Measurements from ENCODE around the gene C16orf82.
"Not testable (repeated sequence)": the region's sequence is repeated elsewhere in the genome, so short reads cannot be mapped to it uniquely, and the experiment has no call there.

The C16orf82 gene

GRCh38 chr16:27049117-27049516 lies 17.6 kb upstream of the C16orf82 start:
- Histone ChIP-seq H3K36me3 (ENCODE audit: control insufficient read depth, low read depth, low read length) (no peaks in the 10 kb centered on the region), H3K4me1 (ENCODE audit: control insufficient read depth, low read depth, low read length) (no peaks in the 10 kb centered on the region), H3K27me3 (ENCODE audit: control insufficient read depth, insufficient read depth, low read length) (no peaks in the 10 kb centered on the region), H3K4me3 (ENCODE audit: low read length) (no peak overlapping the region), H3K9me3 (ENCODE audit: control insufficient read depth, low read depth, low read length) (no peaks in the 10 kb centered on the region), H3K9ac (ENCODE audit: low read length) (no peak overlapping the region), H3K27ac (ENCODE audit: low read length) (no peak overlapping the region)

DNA sequence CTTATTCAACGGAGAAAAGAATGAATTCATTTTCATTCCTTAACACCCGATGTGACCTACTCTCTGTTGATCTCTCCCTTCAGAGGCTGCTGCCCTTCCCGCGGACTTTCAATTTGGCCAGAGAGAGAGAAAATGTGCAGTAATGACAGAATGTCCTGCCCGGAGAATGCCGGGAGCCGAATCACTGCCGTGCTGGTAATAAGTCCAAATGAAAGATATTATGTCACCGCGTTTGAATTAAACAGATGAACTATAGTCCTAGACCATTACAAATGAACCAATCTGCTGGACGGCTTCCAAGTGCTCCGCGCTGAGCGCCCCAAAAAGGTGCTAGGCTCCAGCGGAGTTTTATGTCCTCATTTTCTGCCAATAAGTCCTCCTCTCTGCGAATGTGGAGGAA lies 14.7 kb upstream of the C16orf82 start:
- no peaks in the 10 kb centered on the region for H3K9me3 ChIP-seq (ENCODE audit: control insufficient read depth, low read depth, low read length)
- no peaks in the 10 kb centered on the region for H3K27me3 ChIP-seq (ENCODE audit: control insufficient read depth, insufficient read depth, low read length)

GRCh38 chr16:27053996-27054395 lies 12.7 kb upstream of the C16orf82 start:
- Histone ChIP-seq H3K27me3 (ENCODE audit: control insufficient read depth, insufficient read depth, low read length) (no peaks in the 10 kb centered on the region), H3K4me1 (ENCODE audit: control insufficient read depth, low read depth, low read length) (no peaks in the 10 kb centered on the region), H3K27ac (ENCODE audit: low read length) (no peak overlapping the region), H3K9ac (ENCODE audit: low read length) (no peak overlapping the region), H3K9me3 (ENCODE audit: control insufficient read depth, low read depth, low read length) (no peaks in the 10 kb centered on the region), H3K36me3 (ENCODE audit: control insufficient read depth, low read depth, low read length) (no peaks in the 10 kb centered on the region), H3K4me3 (ENCODE audit: low read length) (no peak overlapping the region)

More for the DNA sequence above, 14.7 kb upstream of the C16orf82 start:
- no peaks in the 10 kb centered on the region for H3K36me3 ChIP-seq (ENCODE audit: control insufficient read depth, low read depth, low read length)
- no peak overlapping the region for H3K27ac ChIP-seq (ENCODE audit: low read length)
- no peaks in the 10 kb centered on the region for H3K4me1 ChIP-seq (ENCODE audit: control insufficient read depth, low read depth, low read length)
- no peak overlapping the region for H3K4me3 ChIP-seq (ENCODE audit: low read length)
- no peak overlapping the region for H3K9ac ChIP-seq (ENCODE audit: low read length)

- no peaks in the 10 kb centered on the region for H3K4me1 ChIP-seq (ENCODE audit: control insufficient read depth, low read depth, low read length)
- H3K9me3 ChIP-seq (ENCODE audit: control insufficient read depth, low read depth, low read length) = no peaks in the 10 kb centered on the region
- H3K27ac ChIP-seq (ENCODE audit: low read length) = no peak overlapping the region
- no peaks in the 10 kb centered on the region for H3K36me3 ChIP-seq (ENCODE audit: control insufficient read depth, low read depth, low read length)
- no peak overlapping the region for H3K9ac ChIP-seq (ENCODE audit: low read length)
- no peaks in the 10 kb centered on the region for H3K27me3 ChIP-seq (ENCODE audit: control insufficient read depth, insufficient read depth, low read length)
- H3K4me3 ChIP-seq (ENCODE audit: low read length) = no peak overlapping the region
These were observed 8.4 kb upstream of the C16orf82 start for GRCh38 chr16:27058299-27058698.

DNA sequence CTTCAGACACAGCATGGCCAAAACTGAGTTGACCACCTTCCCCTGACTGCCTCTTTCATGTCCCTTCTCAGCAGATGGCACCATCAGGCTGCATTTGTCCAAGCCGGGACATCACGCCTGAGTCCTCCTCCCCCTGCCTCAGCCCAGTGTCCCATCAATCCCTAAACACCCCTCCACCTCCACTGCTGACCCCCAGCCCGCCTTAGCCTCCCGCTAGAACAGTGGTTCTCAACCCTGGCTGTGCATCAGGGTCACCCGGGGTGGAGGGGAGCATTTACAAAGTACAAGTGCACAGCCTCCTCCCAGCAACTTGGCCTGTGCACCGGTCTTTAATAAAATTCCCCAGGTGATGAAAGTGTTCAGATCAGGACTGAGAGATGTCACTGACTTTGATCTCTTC lies 4.0 kb downstream of the C16orf82 start:
- Histone ChIP-seq H3K4me1 (ENCODE audit: control insufficient read depth, low read depth, low read length) (peaks cover 8% of the 10 kb centered on the region), H3K9me3 (ENCODE audit: control insufficient read depth, low read depth, low read length) (no peaks in the 10 kb centered on the region), H3K9ac (ENCODE audit: low read length) (no peak overlapping the region), H3K36me3 (ENCODE audit: control insufficient read depth, low read depth, low read length) (no peaks in the 10 kb centered on the region), H3K4me3 (ENCODE audit: low read length) (no peak overlapping the region), H3K27ac (ENCODE audit: low read length) (no peak overlapping the region), H3K27me3 (ENCODE audit: control insufficient read depth, insufficient read depth, low read length) (peaks cover 7% of the 10 kb centered on the region)

- Histone ChIP-seq H3K27ac (ENCODE audit: low read length) (no peak overlapping the region), H3K4me3 (ENCODE audit: low read length) (no peak overlapping the region), H3K9me3 (ENCODE audit: control insufficient read depth, low read depth, low read length) (no peaks in the 10 kb centered on the region), H3K9ac (ENCODE audit: low read length) (no peak overlapping the region), H3K36me3 (ENCODE audit: control insufficient read depth, low read depth, low read length) (no peaks in the 10 kb centered on the region), H3K4me1 (ENCODE audit: control insufficient read depth, low read depth, low read length) (no peaks in the 10 kb centered on the region), H3K27me3 (ENCODE audit: control insufficient read depth, insufficient read depth, low read length) (no peaks in the 10 kb centered on the region)
These were observed 7.0 kb downstream of the C16orf82 start for GRCh38 chr16:27073733-27074132.

- Histone ChIP-seq H3K4me3 (ENCODE audit: low read length) (no peak overlapping the region), H3K27me3 (ENCODE audit: control insufficient read depth, insufficient read depth, low read length) (no peaks in the 10 kb centered on the region), H3K4me1 (ENCODE audit: control insufficient read depth, low read depth, low read length) (peaks cover 19% of the 10 kb centered on the region), H3K27ac (ENCODE audit: low read length) (no peak overlapping the region), H3K9me3 (ENCODE audit: control insufficient read depth, low read depth, low read length) (no peaks in the 10 kb centered on the region), H3K36me3 (ENCODE audit: control insufficient read depth, low read depth, low read length) (no peaks in the 10 kb centered on the region), H3K9ac (ENCODE audit: low read length) (peak overlapping the region; percentile 21)
These were observed 14.2 kb downstream of the C16orf82 start for GRCh38 chr16:27080895-27081294.

DNA sequence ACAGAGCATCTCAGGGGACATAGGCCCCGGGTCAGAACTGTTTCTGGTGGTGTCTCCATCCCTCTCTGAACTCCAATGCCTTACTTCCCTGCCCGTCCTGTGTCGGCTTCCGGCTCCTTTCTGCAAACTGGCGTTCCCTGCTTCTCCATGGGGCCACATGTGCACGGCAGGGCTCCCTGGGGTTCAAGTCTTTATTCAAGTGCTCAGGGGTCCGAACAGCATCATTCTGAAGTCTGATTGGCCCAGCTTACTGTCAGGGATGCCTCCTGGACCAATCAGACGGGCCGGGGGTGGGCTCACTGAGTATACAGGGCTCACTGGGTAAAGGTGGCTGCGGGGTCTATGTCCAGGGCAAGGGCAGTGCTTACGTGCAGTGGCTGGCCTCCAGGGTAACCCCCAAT lies 17.1 kb downstream of the C16orf82 start:
- no peaks in the 10 kb centered on the region for H3K36me3 ChIP-seq (ENCODE audit: control insufficient read depth, low read depth, low read length)
- no peak overlapping the region for H3K4me3 ChIP-seq (ENCODE audit: low read length)
- no peak overlapping the region for H3K27ac ChIP-seq (ENCODE audit: low read length)

GRCh38 chr16:27084307-27085028 lies 17.7 kb downstream of the C16orf82 start:
- Histone ChIP-seq H3K4me3 (ENCODE audit: low read length) (no peak overlapping the region), H3K27me3 (ENCODE audit: control insufficient read depth, insufficient read depth, low read length) (no peaks in the 10 kb centered on the region), H3K27ac (ENCODE audit: low read length) (no peak overlapping the region), H3K36me3 (ENCODE audit: control insufficient read depth, low read depth, low read length) (no peaks in the 10 kb centered on the region), H3K4me1 (ENCODE audit: control insufficient read depth, low read depth, low read length) (peaks cover 19% of the 10 kb centered on the region), H3K9me3 (ENCODE audit: control insufficient read depth, low read depth, low read length) (no peaks in the 10 kb centered on the region), H3K9ac (ENCODE audit: low read length) (no peak overlapping the region)

More for the DNA sequence above, 17.1 kb downstream of the C16orf82 start:
- Histone ChIP-seq H3K27me3 (ENCODE audit: control insufficient read depth, insufficient read depth, low read length) (no peaks in the 10 kb centered on the region), H3K9ac (ENCODE audit: low read length) (no peak overlapping the region), H3K9me3 (ENCODE audit: control insufficient read depth, low read depth, low read length) (no peaks in the 10 kb centered on the region), H3K4me1 (ENCODE audit: control insufficient read depth, low read depth, low read length) (peaks cover 19% of the 10 kb centered on the region)

GRCh38 chr16:27085182-27085581 lies 18.5 kb downstream of the C16orf82 start:
- H3K9ac ChIP-seq (ENCODE audit: low read length) = no peak overlapping the region
- no peaks in the 10 kb centered on the region for H3K36me3 ChIP-seq (ENCODE audit: control insufficient read depth, low read depth, low read length)
- H3K27ac ChIP-seq (ENCODE audit: low read length) = no peak overlapping the region
- H3K27me3 ChIP-seq (ENCODE audit: control insufficient read depth, insufficient read depth, low read length) = no peaks in the 10 kb centered on the region
- peaks cover 19% of the 10 kb centered on the region for H3K4me1 ChIP-seq (ENCODE audit: control insufficient read depth, low read depth, low read length)
- H3K4me3 ChIP-seq (ENCODE audit: low read length) = no peak overlapping the region
- no peaks in the 10 kb centered on the region for H3K9me3 ChIP-seq (ENCODE audit: control insufficient read depth, low read depth, low read length)

- H3K27me3 ChIP-seq (ENCODE audit: control insufficient read depth, insufficient read depth, low read length); H3K27ac ChIP-seq (ENCODE audit: low read length); H3K9me3 ChIP-seq (ENCODE audit: control insufficient read depth, low read depth, low read length); H3K4me3 ChIP-seq (ENCODE audit: low read length); H3K36me3 ChIP-seq (ENCODE audit: control insufficient read depth, low read depth, low read length); H3K9ac ChIP-seq (ENCODE audit: low read length): not testable (repeated sequence)
- peaks cover 17% of the 10 kb centered on the region for H3K4me1 ChIP-seq (ENCODE audit: control insufficient read depth, low read depth, low read length)
These were observed 19.3 kb downstream of the C16orf82 start for GRCh38 chr16:27086031-27086430.

DNA sequence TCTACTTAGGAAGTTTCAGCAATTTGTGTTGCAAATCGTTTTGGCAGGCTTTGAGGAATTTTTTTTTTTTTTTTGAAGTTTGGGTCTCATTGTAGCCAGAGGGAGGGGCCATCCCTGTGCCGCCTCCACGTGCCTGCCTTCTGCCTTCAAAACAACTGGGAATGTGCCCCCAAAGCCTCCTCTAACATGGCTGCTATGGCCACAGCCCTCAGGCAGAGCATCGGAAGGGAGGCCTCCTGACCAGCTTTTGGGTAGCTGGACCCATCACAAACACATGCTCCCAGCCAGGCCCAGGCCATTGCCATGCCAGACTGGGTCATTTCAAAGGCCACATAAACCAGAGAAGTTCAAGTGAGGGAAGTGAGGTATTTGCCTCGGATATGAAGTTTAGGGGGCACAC lies 21.5 kb downstream of the C16orf82 start:
- no peaks in the 10 kb centered on the region for H3K9me3 ChIP-seq (ENCODE audit: control insufficient read depth, low read depth, low read length)
- H3K4me3 ChIP-seq (ENCODE audit: low read length) = no peak overlapping the region
- no peak overlapping the region for H3K9ac ChIP-seq (ENCODE audit: low read length)
- peaks cover 8% of the 10 kb centered on the region for H3K4me1 ChIP-seq (ENCODE audit: control insufficient read depth, low read depth, low read length)
- H3K27ac ChIP-seq (ENCODE audit: low read length) = no peak overlapping the region
- no peaks in the 10 kb centered on the region for H3K36me3 ChIP-seq (ENCODE audit: control insufficient read depth, low read depth, low read length)
- no peaks in the 10 kb centered on the region for H3K27me3 ChIP-seq (ENCODE audit: control insufficient read depth, insufficient read depth, low read length)

Measured in iPS-18a (cell line).